OCI-LY7 (cell line): Measurements from ENCODE around the gene SLC16A6. TPM values are rescaled to one million over a fixed set of nuclear protein-coding genes. Genes with fewer than 3 reads are reported as not detected.

ENCODE experiments used
- total RNA-seq, 2 experiments: library from RNA; depleted of rRNA in 1 of 2; stranded (reverse); fragments of >200 nt in 1 of 2; shearing (Covaris generic) in 1 of 2; gene quantifications; 2 replicates each; pipeline ENCODE4 v1.2.3, GENCODE V29; 2014 to 2022

The SLC16A6 gene
- total RNA-seq, 2 experiments from 2014 or later: 4.5 to 18.9 TPM

Other genes starting within 250 kb of the SLC16A6 start
- 105 and 117 TPM in 2 replicates for gene AMZ2, start 43.1 kb downstream of the SLC16A6 start, total RNA-seq (2014; rRNA removed; shearing (Covaris generic))
- gene AMZ2, start 43.1 kb downstream of the SLC16A6 start, total RNA-seq (2022): 248 and 285 TPM in 2 replicates
- gene ARSG, start 368 bp upstream of the SLC16A6 start, total RNA-seq (2014; rRNA removed; shearing (Covaris generic)): 24.2 and 26.1 TPM in 2 replicates
- gene ARSG, start 368 bp upstream of the SLC16A6 start, total RNA-seq (2022): 51.6 and 53.0 TPM in 2 replicates
- 31.7 and 34.4 TPM in 2 replicates for gene WIPI1, start 166.4 kb upstream of the SLC16A6 start, total RNA-seq (2014; rRNA removed; shearing (Covaris generic))
- gene WIPI1, start 166.4 kb upstream of the SLC16A6 start, total RNA-seq (2022): 43.5 and 59.2 TPM in 2 replicates
- 158 and 228 TPM in 2 replicates for gene PRKAR1A, start 221.3 kb upstream of the SLC16A6 start, total RNA-seq (2014; rRNA removed; shearing (Covaris generic))
- 332 and 359 TPM in 2 replicates for gene PRKAR1A, start 221.3 kb upstream of the SLC16A6 start, total RNA-seq (2022)